Loucy (cell line): Measurements from ENCODE around the gene PLXNA4.

Experiments used
- H2AFZ ChIP-seq: fragments of 200-600 bp; sonication (generic); 2 replicates; pipeline ENCODE4 v1.6.0; 2016; ENCODE audit warnings: antibody characterized with exemption, mild to moderate bottlenecking, low read length, moderate library complexity
- H3F3A ChIP-seq: fragments of 200-600 bp; 2 replicates; pipeline ENCODE4 v1.6.0; 2016; ENCODE audit warnings: antibody characterized with exemption, low read depth, mild to moderate bottlenecking
- H3K27me3 ChIP-seq: fragments of 200-600 bp; sonication (generic); 2 replicates; pipeline ENCODE4 v1.6.1; 2014; ENCODE audit warnings: low read length, mild to moderate bottlenecking; ENCODE audit not compliant: insufficient read depth, poor library complexity, severe bottlenecking
- H3K36me3 ChIP-seq: fragments of 200-600 bp; sonication (generic); 2 replicates; pipeline ENCODE4 v1.6.1; 2016; ENCODE audit warnings: low read length; ENCODE audit not compliant: insufficient read depth
- H3K4me1 ChIP-seq: fragments of 200-600 bp; sonication (generic); 2 replicates; pipeline ENCODE4 v1.5.1; 2014; ENCODE audit warnings: low read length, mild to moderate bottlenecking; ENCODE audit not compliant: insufficient read depth, poor library complexity, severe bottlenecking
- H3K4me2 ChIP-seq: fragments of 200-600 bp; sonication (generic); 2 replicates; pipeline ENCODE4 v1.6.0; 2014; ENCODE audit warnings: antibody characterized with exemption, low read length, low read depth, mild to moderate bottlenecking; ENCODE audit not compliant: poor library complexity, severe bottlenecking
- H3K4me3 ChIP-seq: fragments of 200-600 bp; sonication (generic); 2 replicates; pipeline ENCODE4 v1.5.1; 2014; ENCODE audit warnings: low read length, mild to moderate bottlenecking, mixed read lengths; ENCODE audit not compliant: poor library complexity, severe bottlenecking
- H3K79me2 ChIP-seq: fragments of 200-600 bp; sonication (generic); 2 replicates; pipeline ENCODE4 v1.6.1; 2014; ENCODE audit warnings: low read length; ENCODE audit not compliant: insufficient read depth
- H3K9ac ChIP-seq: fragments of 200-600 bp; sonication (generic); 2 replicates; pipeline ENCODE4 v1.6.0; 2014; ENCODE audit warnings: mild to moderate bottlenecking, low read depth, low read length, moderate library complexity; ENCODE audit not compliant: poor library complexity, severe bottlenecking
- H3K9me2 ChIP-seq: fragments of 200-600 bp; sonication (generic); replicated peaks from 2 replicates; pipeline ENCODE4 v1.6.1; 2016; ENCODE audit warnings: low read depth, low read length, mixed read lengths
- H3K9me3 ChIP-seq: fragments of 200-600 bp; sonication (generic); 2 replicates; pipeline ENCODE4 v1.6.1; 2014; ENCODE audit warnings: mild to moderate bottlenecking, antibody characterized with exemption, low read length, low read depth; ENCODE audit not compliant: insufficient read depth
- H4K20me1 ChIP-seq: fragments of 200-600 bp; sonication (generic); 2 replicates; pipeline ENCODE4 v1.6.0; 2014; ENCODE audit warnings: antibody characterized with exemption, low read length, mild to moderate bottlenecking; ENCODE audit not compliant: insufficient read depth, poor library complexity, severe bottlenecking
- EZH2phosphoT487 ChIP-seq: fragments of 200-600 bp; IDR thresholded peaks from 2 replicates; pipeline ENCODE4 v1.6.1; 2018; ENCODE audit warnings: antibody characterized with exemption, mild to moderate bottlenecking, moderate library complexity, borderline replicate concordance
- TF ChIP-seq, protein P1 (sequence below): fragments of 200-600 bp; sonication (generic); conservative IDR thresholded peaks from 2 replicates; pipeline ENCODE4 v1.5.1; 2014; ENCODE audit warnings: mild to moderate bottlenecking, antibody characterized with exemption, low read length

Gene PLXNA4

DNA sequence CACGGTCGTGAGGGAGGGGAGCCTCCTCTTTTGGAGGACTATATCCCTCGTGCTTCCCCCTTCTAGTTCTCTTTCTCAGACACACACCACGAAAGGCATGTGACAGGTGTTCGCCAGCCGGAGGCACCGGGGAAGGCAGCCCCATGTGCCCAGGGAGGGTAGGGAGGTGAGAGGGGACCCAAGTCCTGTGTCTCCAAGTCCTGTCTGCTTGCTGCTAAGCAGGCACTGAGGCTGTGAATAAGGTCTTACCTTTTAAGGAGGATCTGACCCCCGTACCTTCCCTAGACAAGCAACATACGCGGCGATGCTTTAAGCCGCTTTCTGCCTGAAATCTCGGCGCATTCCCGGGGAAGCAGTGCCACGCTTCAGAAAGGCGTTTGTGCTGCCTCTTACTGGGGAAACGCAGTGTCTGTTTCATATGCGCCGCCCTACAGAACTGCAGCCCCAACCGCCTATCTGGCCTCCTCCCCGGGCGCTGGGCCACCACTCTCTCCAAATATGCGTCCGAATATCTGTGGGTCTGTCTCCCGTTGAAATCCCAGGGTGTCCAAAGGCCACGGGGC lies 770 bp downstream of the PLXNA4 start:
- no peak overlapping the region for H3K4me3 ChIP-seq
- H3K9me2 ChIP-seq: no peaks in the 10 kb centered on the region
- no peak overlapping the region for H3K9ac ChIP-seq
- H3K36me3 ChIP-seq: no peaks in the 10 kb centered on the region
- H4K20me1 ChIP-seq: no peaks in the 10 kb centered on the region
- no peaks in the 10 kb centered on the region for H3K9me3 ChIP-seq
- H3K79me2 ChIP-seq: no peaks in the 10 kb centered on the region
- H3K27me3 ChIP-seq: peaks cover 25% of the 10 kb centered on the region
- no peak overlapping the region for H2AFZ ChIP-seq
- TF ChIP-seq EZH2phosphoT487: no peak
- TF ChIP-seq, protein P1, sequence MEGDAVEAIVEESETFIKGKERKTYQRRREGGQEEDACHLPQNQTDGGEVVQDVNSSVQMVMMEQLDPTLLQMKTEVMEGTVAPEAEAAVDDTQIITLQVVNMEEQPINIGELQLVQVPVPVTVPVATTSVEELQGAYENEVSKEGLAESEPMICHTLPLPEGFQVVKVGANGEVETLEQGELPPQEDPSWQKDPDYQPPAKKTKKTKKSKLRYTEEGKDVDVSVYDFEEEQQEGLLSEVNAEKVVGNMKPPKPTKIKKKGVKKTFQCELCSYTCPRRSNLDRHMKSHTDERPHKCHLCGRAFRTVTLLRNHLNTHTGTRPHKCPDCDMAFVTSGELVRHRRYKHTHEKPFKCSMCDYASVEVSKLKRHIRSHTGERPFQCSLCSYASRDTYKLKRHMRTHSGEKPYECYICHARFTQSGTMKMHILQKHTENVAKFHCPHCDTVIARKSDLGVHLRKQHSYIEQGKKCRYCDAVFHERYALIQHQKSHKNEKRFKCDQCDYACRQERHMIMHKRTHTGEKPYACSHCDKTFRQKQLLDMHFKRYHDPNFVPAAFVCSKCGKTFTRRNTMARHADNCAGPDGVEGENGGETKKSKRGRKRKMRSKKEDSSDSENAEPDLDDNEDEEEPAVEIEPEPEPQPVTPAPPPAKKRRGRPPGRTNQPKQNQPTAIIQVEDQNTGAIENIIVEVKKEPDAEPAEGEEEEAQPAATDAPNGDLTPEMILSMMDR: no peak
- H3K4me2 ChIP-seq: no peak overlapping the region
- H3K4me1 ChIP-seq: peaks cover 2% of the 10 kb centered on the region
- no peaks in the 10 kb centered on the region for H3F3A ChIP-seq

DNA sequence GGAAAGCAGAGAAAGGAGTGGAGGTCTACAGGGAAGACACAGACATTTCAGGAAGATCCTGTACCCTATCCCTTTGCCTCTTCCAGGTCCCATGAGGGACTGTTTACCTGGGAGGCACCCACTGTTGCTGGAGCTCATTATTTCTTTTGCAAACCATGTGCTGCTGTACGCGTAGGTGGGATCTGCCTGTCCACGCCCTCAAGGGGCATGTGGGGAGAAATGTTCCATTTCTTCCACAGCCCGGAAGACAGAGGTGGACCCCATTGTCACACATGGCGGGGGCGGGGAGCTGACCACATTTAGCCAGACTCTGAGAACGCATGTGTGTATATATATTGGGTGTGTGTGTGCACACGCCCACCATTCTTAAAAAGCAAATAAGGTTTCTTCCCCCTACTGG lies 2.0 kb downstream of the PLXNA4 start:
- H2AFZ ChIP-seq: no peak overlapping the region
- H3K4me2 ChIP-seq: no peak overlapping the region
- no peaks in the 10 kb centered on the region for H3F3A ChIP-seq
- no peaks in the 10 kb centered on the region for H3K9me3 ChIP-seq
- H3K27me3 ChIP-seq: peaks cover 25% of the 10 kb centered on the region
- no peaks in the 10 kb centered on the region for H3K79me2 ChIP-seq
- no peaks in the 10 kb centered on the region for H4K20me1 ChIP-seq
- no peaks in the 10 kb centered on the region for H3K36me3 ChIP-seq
- no peak overlapping the region for H3K4me3 ChIP-seq
- H3K9ac ChIP-seq: no peak overlapping the region
- no peaks in the 10 kb centered on the region for H3K4me1 ChIP-seq
- TF ChIP-seq, protein P1: no peak
- no peak for TF ChIP-seq EZH2phosphoT487
- H3K9me2 ChIP-seq: no peaks in the 10 kb centered on the region

DNA sequence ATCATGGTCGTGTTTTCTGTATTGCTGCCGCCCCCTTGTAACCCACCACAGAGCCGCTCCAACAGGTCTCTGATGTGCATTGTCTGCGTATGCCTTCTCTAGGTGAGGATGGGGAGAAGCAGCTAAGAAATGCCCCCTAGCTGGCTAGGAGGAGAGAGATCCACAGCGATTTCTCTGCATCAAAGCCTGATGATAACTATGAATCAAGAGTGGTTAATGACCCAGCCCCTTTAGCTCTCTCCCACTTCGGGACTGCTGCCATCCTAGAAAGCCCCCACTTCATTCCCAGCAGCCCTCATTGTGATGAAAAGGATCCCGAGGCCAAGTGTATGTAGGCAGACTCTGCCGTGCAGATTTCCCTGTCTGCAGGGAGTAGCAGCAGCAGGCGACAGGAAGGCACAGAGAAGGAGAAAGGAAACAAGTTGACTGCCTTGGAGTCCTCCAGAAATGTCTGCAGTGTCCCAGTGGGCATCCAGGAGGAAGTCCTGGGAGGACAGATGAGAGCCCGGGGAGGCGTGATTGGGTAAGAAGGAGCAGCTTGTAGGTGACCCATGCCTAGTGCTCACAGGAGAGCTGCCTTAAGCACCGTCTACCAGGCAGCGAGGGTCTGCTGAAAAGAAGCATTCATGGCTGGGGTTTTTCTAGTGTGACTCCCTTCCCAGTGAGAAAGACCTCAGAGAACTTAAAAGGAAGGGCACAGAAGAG lies 2.9 kb downstream of the PLXNA4 start:
- Histone ChIP-seq H3F3A (no peaks in the 10 kb centered on the region), H3K36me3 (no peaks in the 10 kb centered on the region), H3K9me3 (no peaks in the 10 kb centered on the region), H3K9ac (no peak overlapping the region), H3K27me3 (peaks cover 25% of the 10 kb centered on the region), H3K4me2 (no peak overlapping the region), H3K9me2 (no peaks in the 10 kb centered on the region), H2AFZ (no peak overlapping the region), H3K4me1 (no peaks in the 10 kb centered on the region), H4K20me1 (no peaks in the 10 kb centered on the region), H3K4me3 (no peak overlapping the region), H3K79me2 (no peaks in the 10 kb centered on the region)
- TF ChIP-seq, protein P1: no peak
- TF ChIP-seq EZH2phosphoT487: no peak
